ENCODE data around the gene GNGT2. TPM values are rescaled to one million over a fixed set of nuclear protein-coding genes. Genes with fewer than 3 reads are reported as not detected.

The GNGT2 gene
- total and polyA plus RNA-seq, 2 experiments from 2014 or later: 0.42 to 1.5 TPM

DNA sequence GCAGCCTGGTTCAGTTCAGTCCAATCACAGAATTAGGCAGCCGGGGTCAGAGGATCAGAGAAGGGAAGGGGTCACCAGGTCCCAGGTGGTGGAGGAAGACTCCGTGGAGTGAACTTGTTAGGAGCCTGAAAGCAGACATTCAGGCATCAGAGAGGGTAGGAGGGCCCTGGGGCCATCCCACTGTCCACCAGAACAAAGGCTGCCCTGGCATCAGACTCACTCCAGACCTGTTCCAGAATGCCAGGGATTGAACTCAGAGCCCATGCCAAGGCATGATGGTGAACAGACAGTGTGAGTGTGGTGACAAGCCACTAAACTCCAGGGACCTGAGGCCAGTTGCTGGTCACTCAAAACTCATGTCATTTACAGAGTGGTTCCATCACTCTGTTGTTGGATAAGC lies 40.2 kb downstream of the GNGT2 start (continued):
- TF ChIP-seq EZH2phosphoT487 (IDR thresholded peaks at IDR 0.05; ENCODE audit: unreplicated experiment) (no peak), EZH2 (IDR thresholded peaks at IDR 0.05; ENCODE audit: low read depth, unreplicated experiment) (no peak), POLR2AphosphoS5 (IDR thresholded peaks at IDR 0.05; ENCODE audit: low read depth) (no peak), STAT1 (IDR thresholded peaks at IDR 0.05; ENCODE audit: unreplicated experiment) (no peak), NANOG (IDR thresholded peaks at IDR 0.05; ENCODE audit: borderline replicate concordance) (no peak), ZNF331 (CRISPR knock-in tag; IDR thresholded peaks at IDR 0.05; ENCODE audit: low read depth) (no peak), JUNB (IDR thresholded peaks at IDR 0.05; ENCODE audit: unreplicated experiment) (no peak)
- TF ChIP-seq, protein P1, sequence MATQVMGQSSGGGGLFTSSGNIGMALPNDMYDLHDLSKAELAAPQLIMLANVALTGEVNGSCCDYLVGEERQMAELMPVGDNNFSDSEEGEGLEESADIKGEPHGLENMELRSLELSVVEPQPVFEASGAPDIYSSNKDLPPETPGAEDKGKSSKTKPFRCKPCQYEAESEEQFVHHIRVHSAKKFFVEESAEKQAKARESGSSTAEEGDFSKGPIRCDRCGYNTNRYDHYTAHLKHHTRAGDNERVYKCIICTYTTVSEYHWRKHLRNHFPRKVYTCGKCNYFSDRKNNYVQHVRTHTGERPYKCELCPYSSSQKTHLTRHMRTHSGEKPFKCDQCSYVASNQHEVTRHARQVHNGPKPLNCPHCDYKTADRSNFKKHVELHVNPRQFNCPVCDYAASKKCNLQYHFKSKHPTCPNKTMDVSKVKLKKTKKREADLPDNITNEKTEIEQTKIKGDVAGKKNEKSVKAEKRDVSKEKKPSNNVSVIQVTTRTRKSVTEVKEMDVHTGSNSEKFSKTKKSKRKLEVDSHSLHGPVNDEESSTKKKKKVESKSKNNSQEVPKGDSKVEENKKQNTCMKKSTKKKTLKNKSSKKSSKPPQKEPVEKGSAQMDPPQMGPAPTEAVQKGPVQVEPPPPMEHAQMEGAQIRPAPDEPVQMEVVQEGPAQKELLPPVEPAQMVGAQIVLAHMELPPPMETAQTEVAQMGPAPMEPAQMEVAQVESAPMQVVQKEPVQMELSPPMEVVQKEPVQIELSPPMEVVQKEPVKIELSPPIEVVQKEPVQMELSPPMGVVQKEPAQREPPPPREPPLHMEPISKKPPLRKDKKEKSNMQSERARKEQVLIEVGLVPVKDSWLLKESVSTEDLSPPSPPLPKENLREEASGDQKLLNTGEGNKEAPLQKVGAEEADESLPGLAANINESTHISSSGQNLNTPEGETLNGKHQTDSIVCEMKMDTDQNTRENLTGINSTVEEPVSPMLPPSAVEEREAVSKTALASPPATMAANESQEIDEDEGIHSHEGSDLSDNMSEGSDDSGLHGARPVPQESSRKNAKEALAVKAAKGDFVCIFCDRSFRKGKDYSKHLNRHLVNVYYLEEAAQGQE (IDR thresholded peaks at IDR 0.05; ENCODE audit: unreplicated experiment): no peak
- TF ChIP-seq, protein P2, sequence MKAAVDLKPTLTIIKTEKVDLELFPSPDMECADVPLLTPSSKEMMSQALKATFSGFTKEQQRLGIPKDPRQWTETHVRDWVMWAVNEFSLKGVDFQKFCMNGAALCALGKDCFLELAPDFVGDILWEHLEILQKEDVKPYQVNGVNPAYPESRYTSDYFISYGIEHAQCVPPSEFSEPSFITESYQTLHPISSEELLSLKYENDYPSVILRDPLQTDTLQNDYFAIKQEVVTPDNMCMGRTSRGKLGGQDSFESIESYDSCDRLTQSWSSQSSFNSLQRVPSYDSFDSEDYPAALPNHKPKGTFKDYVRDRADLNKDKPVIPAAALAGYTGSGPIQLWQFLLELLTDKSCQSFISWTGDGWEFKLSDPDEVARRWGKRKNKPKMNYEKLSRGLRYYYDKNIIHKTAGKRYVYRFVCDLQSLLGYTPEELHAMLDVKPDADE (IDR thresholded peaks at IDR 0.05): no peak
- TF ChIP-seq, protein P3, sequence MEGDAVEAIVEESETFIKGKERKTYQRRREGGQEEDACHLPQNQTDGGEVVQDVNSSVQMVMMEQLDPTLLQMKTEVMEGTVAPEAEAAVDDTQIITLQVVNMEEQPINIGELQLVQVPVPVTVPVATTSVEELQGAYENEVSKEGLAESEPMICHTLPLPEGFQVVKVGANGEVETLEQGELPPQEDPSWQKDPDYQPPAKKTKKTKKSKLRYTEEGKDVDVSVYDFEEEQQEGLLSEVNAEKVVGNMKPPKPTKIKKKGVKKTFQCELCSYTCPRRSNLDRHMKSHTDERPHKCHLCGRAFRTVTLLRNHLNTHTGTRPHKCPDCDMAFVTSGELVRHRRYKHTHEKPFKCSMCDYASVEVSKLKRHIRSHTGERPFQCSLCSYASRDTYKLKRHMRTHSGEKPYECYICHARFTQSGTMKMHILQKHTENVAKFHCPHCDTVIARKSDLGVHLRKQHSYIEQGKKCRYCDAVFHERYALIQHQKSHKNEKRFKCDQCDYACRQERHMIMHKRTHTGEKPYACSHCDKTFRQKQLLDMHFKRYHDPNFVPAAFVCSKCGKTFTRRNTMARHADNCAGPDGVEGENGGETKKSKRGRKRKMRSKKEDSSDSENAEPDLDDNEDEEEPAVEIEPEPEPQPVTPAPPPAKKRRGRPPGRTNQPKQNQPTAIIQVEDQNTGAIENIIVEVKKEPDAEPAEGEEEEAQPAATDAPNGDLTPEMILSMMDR (conservative IDR thresholded peaks at IDR 0.05; ENCODE audit: low read depth in 2 of 2): no peak

DNA sequence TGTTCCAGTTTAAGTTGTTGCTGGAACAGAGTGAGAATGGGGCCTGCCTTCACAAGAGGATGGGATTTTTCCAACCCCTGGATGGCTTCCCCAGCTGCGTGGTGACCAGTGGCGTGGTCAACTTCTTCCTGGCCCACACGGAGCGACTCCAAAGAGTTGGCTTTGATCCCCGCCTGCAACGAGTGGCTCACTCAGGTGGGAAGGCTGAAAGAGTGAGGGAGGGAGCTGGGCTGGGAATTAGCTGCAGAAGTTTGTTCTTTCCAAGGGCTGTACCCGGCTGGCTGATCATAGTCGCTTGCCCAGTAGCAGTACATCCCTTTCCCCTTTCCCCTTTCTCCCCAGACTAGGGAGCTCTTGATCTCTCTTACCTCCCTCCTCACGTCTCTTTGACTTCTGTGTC lies 41.7 kb downstream of the GNGT2 start:
- H3K4me1 Mint-ChIP-seq: no peaks in the 10 kb centered on the region
- Histone ChIP-seq H3K9me2 (ENCODE audit: insufficient read depth) (no peaks in the 10 kb centered on the region), H3K4me1 (ENCODE audit: insufficient read depth) (no peaks in the 10 kb centered on the region), H3K4me2 (no peak overlapping the region), H3K36me3 (ENCODE audit: insufficient read depth) (no peaks in the 10 kb centered on the region), H2AFZ (no peak overlapping the region), H3K79me2 (replicated peaks; ENCODE audit: insufficient read depth) (no peaks in the 10 kb centered on the region), H3K4me3 (no peak overlapping the region), H3K27me3 (ENCODE audit: insufficient read depth) (no peaks in the 10 kb centered on the region), H3K27ac (ENCODE audit: low read depth) (no peak overlapping the region), H4K20me1 (replicated peaks; ENCODE audit: insufficient read depth) (no peaks in the 10 kb centered on the region), H3F3A (replicated peaks; ENCODE audit: low read depth) (no peaks in the 10 kb centered on the region)
- ATAC-seq: no peak
- H3K4me3 Mint-ChIP-seq: no peak overlapping the region
- peaks cover 8% of the 10 kb centered on the region for H3K27me3 Mint-ChIP-seq (ENCODE audit: insufficient read depth, low read depth, poor library complexity)
- no peak for DNase-seq (ENCODE audit: low spot score)
- TF ChIP-seq ZNF331 (CRISPR knock-in tag; IDR thresholded peaks at IDR 0.05; ENCODE audit: low read depth): no peak
- no peak for TF ChIP-seq JUNB (IDR thresholded peaks at IDR 0.05; ENCODE audit: unreplicated experiment)
- TF ChIP-seq, protein P3 (conservative IDR thresholded peaks at IDR 0.05; ENCODE audit: low read depth in 2 of 2): no peak
- TF ChIP-seq, protein P2 (IDR thresholded peaks at IDR 0.05): no peak
- TF ChIP-seq EZH2 (IDR thresholded peaks at IDR 0.05; ENCODE audit: low read depth, unreplicated experiment): no peak
- no peak for TF ChIP-seq EZH2phosphoT487 (IDR thresholded peaks at IDR 0.05; ENCODE audit: unreplicated experiment)
- H3K27ac Mint-ChIP-seq: no peak overlapping the region
- H3K9me3 Mint-ChIP-seq: peaks cover 27% of the 10 kb centered on the region
- H3K36me3 Mint-ChIP-seq (ENCODE audit: low read depth): no peaks in the 10 kb centered on the region

All from GM23338 (cell line).